GM18873 (cell line): Measurements from ENCODE around the gene PCNT.
"Not testable (repeated sequence)": the region's sequence is repeated elsewhere in the genome, so short reads cannot be mapped to it uniquely, and the experiment has no call there.

Experiments used
- ATAC-seq: cut with Tn5 transposase; IDR thresholded peaks from one replicate; pipeline ENCODE4 v1.9.1; 2021; ENCODE audit warnings: mild to moderate bottlenecking, moderate library complexity, moderate number of reproducible peaks; ENCODE audit not compliant: unreplicated experiment, low FRiP score

PCNT gene

DNA sequence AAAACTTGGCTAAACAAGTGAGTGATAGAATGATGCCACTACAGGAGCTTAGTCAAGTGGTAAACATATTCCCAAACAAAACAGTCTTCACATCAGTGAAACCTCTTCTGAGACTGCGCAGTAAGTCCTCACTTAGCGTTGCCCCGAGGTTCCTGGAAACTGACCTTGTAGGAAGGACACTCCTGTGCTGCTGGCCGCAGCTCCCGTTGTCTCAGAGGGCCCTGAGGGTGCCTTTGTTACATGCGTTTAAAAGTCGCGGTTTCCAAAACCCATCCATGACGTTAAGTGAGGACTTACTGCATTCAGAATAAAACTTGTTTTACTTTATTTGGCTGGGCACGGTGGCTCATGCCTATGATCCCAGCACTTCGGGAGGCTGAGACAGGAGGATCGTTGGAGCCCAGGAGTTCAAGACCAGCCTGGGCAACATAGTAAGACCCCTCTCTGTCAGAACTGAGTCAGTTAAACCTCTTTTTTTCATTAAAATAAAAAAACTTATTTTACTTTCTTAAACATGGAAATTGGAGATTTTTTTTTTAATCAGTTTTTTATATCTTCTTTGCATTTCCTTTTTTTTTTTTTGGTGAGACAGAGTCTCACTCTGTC is 98.8 kb downstream of the PCNT start:
- no peak for ATAC-seq

DNA sequence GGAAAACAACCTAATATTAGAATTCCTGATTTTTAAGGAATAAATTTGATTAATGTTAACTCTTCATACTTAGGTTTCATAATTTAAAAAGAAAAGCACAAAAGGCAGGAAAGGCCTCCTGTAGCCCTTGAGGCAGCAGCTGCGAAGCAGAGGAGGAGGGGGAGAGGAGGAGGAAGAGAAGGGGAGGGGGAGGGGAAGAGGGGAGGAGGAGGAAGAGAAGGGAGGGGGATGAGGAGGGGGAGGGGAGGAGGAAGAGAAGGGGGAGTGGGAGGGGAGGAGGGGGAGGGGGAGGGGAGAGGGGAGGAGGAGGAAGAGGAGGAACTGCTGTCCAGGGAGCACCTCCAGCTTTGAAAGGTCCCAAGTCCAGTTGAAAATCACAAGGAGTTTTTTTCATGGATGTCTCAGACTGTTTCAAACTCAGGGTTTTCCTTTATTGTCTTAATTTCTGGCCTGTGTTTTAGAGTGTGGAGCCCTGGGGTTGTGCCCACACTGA is 99.6 kb downstream of the PCNT start:
- ATAC-seq = no peak

DNA sequence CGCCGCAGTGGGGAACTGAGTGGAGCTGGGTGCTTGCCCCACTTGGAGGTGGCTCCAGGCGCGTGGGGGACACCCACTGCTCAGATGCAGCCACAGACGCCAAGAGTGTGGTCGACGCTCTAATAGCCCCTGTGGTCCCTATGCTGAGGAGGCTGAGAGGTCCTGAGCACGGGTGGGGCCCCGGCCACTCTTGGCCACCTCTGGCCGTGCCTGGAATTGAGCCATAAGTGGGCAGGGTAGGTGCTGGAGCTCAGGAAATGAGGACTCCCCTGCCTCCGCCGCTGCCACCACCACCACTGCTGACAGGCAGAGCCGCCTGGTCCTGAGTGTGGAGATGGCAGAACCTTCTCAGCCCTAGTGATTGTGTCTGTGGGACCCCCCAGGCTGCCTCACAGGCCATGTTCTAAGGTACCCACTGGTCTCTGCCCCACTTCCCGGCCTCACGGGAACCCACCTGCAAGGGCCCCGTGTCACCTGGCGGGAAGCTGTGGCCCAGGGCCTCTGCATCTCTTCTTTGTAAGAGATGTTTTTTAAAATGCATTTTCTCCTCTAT is 100.2 kb downstream of the PCNT start:
- no peak for ATAC-seq

DNA sequence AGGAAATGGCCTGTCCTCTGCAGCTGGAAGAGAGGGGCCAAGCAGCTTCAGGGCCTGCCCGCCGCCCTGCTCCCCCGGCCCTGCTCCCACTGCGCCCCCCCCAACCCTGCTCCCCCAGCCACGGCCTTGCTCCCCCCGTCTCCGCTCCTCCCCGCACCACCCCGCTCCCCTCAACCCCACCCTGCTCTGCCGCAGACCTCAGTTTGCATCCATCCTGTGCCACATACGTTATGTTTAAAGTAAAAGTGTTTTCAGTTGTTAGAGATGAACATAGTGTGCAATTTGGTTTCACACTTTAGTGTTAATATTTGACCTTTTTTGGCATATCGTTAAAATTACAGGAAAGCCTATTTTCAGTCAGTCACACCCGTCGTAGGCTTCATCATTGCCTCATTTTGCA is 100.7 kb downstream of the PCNT start:
- ATAC-seq = no peak

DNA sequence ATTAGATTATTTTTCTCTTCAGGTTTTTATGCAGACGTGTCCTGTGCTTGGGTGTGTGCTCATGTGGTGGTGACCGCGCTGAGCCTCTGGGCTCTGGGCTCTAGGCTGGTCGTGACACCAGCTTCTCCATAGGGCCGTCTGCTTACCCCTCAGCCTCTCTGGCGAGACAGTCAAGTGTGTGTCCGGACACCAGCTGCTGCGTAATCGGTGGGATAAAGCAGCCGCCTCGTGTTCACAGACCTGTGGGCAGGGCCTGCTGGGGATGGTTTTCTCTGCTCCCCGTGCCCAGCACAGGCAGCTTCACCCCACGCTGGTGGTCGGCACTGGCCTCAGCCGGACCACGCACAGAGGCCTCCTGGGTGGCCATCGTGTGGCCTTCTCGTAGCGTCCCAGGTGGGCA is 101.1 kb downstream of the PCNT start:
- ATAC-seq = no peak

DNA sequence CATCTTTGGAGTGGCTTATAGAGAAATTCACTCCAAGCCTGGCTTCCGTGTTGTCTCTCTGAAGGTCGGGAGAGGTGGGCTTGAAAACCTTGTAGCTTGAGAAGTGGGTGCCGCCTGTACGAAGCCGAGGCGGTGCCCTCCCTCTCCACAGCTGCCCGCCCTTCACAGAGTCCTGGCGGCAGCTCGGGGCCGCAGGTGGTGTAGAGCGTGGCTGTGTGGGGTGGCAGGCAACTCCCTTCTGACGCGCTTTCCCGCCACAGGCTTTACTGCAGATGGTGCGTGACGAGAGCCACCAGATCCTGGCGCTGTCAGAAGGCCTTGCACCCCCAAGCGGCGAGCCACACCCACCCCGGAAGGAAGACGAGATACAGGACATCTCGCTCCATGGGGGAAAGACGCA is 101.6 kb downstream of the PCNT start:
- ATAC-seq = no peak

DNA sequence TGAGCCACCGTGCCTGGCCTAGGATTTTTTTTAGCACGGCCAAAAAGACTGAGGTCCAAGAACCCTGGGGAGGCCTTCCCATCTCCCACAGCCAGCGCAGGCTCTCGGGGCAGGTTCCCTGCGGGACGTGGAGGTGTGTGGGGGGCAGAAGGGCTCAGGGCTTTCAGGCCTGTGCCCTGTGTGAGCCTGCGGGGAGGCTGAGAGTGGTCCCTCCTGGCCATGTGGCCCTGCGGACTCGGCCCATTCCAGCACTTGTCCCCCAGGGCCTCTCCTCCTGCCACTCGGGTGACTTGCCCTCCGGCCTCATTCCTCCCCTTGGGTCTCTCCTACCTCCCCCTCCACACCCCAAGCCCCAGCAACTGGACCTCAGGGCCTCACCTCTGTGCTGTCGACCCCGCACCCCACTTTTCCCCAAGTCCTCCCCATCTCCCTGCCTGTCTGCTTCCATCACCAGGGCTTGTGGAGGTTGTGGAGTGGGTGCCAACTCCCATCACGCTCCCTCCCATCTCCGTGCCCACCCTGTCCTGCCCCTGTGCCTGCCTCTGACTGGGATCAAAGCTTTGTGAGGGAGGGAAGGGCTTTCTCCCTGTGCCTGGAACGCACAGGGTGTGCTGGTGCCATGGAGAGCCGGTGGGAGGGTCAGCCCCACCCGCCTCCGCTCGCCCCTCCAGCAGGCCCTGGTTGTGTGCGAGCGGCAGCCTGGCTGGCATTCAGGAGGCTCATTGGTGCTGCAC is 102.5 kb downstream of the PCNT start:
- ATAC-seq = no peak

DNA sequence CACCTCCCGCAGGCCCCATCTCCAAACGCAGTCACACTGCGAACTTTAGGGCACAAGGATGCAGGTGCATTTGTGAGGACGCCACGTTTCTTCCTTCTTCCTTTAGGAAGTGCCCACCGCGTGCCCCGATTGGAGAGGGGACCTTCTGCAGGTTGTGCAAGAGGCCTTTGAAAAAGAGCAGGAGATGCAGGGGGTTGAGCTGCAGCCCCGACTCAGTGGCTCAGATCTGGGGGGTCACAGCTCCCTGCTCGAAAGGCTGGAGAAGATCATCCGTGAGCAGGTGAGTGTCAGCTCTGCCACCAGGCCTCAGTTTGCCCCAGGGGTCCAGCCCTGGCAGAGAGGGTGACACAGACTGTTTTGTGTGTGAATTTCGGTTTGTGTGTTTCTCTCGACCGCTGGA is 103.6 kb downstream of the PCNT start:
- ATAC-seq = no peak

DNA sequence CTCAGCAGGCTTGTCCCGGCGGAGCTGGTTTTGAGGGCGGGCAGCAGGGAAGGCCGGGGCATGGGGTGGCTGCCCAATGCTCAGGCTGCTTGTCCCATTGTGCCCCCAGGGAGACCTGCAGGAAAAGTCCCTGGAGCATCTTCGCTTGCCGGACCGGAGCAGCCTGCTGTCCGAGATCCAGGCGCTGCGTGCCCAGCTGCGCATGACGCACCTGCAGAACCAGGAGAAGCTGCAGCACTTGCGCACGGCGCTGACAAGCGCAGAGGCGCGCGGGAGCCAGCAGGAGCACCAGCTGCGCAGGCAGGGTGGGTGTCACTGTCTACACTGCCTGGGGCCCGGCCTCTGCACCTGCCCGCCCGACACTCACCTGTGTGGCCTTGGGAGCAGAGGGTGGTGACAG is 104.3 kb downstream of the PCNT start:
- ATAC-seq = no peak

DNA sequence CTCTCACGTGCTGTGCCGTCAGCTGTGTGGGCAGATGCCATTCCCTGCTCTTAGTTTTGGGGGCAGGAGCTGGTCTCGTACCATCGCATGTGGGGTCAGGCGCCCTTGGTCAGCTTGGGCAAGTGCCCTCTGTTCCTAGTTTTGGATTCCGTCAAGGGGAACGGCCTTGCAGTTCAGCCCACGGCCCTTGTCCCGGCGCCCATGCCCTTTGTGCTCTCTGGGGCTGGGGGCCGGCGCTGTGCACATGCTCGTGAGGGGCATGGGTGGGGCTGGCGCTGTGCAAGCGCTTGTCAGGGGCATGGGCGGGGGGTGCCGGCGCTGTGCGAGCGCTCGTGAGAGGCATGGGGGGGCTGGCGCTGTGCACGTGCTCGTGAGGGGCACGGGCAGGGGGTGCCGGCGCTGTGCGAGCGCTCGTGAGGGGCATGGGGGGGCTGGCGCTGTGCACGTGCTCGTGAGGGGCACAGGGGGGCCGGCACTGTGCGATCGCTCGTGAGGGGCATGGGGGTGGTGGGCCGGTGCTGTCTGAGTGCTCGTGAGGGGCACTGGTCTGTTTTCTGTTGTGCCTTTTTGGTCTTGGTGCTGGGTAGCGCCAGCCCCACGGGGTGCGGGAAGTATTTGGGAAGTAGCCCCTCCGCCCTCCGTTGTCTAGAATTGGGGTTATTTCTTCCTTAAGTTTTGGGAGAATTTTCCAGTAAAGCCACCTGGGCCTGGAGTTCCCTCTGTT is 105.2 kb downstream of the PCNT start:
- no peak for ATAC-seq

DNA sequence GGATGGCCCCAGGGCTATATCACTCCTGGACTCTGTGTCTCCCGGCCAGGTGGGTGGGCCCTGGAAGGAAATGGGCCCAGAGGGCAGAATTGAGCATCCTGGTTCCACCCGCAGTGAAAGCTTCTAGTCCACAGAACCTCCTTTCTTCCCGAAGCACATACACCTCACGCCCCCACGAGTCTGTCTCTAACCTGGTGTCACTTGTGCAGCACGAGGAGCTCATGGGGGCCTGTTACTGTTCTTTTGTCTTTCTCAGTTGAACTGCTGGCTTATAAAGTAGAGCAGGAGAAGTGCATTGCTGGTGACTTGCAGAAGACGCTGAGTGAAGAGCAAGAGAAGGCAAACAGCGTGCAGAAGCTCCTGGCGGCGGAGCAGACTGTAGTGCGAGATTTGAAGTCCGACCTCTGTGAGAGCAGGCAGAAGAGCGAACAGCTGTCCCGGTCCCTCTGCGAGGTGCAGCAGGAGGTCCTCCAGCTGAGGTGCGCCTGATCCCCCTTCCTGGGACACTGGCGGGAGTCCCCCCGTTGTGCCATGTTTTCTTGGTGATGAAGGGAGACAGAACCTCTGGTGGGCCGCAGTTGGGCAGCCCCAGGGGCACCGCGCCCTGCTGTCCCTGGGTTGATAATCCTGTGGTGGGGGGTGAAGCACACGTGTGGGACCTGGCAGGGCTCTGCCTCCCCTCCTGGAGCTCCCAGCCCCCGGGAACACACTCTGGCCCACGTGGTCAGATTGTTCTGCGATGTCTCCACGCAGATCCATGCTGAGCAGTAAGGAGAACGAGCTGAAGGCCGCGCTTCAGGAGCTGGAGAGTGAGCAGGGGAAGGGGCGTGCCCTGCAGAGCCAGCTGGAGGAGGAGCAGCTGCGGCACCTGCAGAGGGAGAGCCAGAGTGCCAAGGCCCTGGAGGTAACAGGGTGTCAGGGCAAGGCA is 106.1 kb downstream of the PCNT start:
- ATAC-seq = no peak

DNA sequence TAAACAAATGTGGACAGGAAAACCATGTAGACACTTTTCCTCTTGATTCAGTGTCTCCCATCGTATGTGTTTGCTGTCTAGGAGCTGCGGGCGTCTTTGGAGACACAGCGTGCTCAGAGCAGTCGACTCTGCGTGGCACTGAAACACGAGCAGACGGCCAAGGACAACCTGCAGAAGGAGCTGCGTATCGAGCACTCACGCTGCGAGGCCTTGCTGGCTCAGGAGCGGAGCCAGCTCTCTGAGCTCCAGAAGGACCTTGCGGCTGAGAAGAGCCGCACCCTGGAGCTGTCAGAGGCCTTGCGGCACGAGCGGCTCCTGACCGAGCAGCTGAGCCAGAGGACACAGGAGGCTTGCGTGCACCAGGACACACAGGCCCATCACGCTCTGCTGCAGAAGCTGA is 107.5 kb downstream of the PCNT start:
- ATAC-seq = no peak

DNA sequence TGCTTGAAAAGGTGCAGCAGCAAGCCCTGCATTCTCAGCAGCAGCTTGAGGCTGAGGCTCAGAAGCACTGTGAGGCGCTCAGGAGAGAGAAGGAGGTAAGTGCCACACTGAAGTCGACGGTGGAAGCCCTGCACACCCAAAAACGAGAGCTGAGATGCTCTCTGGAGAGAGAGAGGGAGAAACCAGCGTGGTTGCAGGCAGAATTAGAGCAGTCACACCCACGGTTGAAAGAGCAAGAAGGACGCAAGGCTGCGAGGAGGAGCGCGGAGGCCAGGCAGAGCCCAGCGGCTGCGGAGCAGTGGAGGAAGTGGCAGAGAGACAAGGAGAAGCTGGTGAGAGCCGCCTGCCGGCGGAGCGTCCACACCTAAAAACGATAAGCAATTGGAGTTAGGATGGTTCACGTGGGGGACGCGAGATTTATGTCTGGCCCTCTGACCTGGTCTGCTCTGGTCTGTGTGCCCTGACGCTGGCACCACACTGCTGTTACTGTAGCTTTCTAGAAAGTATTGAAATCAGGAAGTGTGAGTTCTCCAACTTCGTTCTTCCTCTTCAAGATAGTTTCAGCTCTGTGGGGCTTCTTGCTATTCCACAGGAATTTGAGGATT is 108.0 kb downstream of the PCNT start:
- no peak for ATAC-seq

DNA sequence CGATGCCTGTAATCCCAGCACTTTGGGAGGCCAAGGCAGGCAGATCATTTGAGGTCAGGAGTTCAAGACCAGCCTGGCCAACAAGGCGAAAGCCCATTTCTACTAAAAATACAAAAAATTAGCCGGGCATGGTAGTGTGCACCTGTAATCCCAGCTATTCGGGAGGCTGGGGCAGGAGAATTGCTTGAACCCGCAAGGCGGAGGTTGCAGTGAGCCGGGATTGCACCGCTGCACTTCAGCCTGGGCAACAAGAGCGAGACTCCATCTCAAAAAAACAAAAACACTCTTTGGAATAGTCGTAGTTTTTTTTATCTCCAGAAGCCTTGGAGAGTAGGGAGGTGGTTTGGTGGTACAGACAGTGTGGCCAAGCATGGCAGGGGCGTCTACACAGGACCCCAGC is 109.2 kb downstream of the PCNT start:
- not testable (repeated sequence) for ATAC-seq

DNA sequence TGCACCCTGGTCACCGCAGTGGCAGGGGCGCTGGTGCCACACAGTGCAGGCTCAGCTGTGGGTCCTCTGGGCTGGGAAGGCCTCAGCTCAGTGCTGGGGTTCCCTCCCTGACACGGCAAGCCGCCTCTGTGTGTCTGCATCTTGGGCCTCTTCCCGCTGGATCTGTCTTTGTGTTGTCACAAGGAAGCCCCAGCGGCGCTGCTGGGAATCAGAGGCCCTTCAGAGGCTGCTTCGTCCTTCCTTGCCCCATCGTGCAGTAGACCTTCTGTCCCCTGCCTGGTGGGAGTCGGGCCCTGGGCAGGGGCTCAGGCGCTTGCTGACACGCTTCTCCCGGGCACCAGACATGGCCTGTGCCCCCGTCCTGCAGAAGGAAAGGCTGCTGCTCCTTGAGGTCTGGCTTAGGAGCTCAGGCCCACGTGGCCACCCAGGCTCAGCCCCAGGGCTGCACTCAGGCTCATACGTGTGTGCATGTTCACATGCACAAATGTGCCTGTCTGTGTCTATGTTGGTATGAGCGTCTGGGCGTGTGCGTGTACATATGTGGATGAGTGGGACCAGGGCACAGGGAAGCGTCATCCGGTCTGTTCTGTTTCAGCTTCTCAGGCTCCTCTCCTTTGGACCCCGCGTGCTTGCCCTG is 110.5 kb downstream of the PCNT start:
- no peak for ATAC-seq

DNA sequence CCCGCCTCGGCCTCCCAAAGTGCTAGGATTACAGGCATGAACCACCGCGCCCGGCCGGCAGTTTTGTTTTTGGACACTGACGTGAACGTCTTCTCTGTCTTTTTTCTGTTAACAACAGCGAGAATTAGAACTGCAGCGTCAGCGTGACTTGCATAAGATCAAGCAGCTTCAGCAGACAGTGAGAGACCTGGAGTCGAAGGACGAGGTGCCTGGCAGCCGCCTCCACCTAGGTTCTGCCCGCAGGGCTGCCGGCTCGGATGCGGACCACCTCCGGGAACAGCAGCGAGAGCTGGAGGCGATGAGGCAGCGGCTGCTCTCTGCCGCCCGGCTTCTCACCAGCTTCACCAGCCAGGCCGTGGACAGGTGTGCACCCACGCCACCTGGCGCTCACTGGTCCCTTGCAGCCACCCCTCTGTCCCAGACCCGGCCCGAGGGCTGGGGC is 111.9 kb downstream of the PCNT start:
- ATAC-seq = no peak

DNA sequence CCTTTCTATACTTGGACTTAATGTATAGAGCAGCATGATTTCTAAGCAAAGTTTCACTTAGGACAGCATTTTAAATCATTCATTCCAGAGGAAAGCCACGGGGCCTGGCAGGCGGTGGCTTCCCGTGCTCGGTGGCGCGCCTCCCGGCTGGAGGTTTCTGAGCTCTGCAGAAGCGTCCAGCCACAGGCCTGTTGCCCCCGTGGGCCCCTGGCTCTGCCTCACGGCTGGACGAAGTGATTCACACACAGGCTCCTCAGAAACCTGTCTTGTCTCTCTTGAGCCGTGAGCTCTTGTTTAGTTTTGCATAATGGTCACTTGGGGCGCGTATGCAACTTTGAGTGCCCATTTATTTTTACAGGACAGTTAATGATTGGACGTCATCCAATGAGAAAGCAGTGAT is 112.7 kb downstream of the PCNT start:
- no peak for ATAC-seq

DNA sequence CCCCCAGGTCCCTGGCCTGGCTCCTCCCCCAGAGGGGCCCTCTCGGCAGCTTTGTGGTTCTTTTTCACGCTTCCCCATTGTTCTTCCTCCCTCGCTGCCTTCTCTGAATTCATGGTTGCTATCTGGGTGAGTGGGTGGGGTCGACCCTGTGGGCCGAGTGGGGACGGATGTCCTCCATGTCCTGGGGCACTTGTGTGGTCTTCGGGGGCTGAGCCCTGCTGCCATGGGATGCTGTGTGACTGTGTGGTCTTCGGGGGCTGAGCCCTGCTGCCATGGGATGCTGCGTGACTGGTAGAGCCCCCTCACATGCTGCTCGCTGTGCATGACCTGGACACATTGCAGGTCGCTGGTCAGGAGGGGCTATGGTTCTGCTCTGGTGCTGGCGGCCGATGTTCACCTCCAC is 113.1 kb downstream of the PCNT start:
- ATAC-seq = no peak

DNA sequence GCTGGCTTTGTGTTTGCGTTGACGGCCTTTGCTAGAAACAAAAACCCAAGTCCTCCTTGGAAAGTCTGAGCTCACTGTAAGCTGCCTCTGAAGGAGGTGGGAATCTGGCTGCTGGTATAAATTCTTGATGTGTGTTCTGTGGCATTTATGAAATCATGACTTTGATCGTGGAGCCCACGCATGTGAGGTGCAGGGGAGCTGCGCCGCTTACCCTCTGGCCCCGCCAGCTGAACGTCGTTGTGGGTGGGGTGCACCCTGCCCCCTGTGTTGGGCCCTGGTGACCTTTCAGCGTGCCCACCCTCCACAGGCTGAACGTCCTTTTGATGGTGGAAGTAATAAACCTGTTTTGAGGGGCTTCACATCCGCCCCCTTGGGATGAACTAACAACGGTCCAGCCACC is 113.6 kb downstream of the PCNT start:
- no peak for ATAC-seq
